HCT116 (cell line): ENCODE measurements around the gene RCOR2. TPM values are rescaled to one million over a fixed set of nuclear protein-coding genes. Genes with fewer than 3 reads are reported as not detected.

Experiments used
- ATAC-seq: fragments of 200-7000 bp; cut with Tn5 transposase; 2 replicates; pipeline ENCODE4 v1.9.1; 2020; ENCODE audit warnings: mild to moderate bottlenecking, moderate library complexity
- BruUV-seq: library from RNA; stranded (reverse); fragments of 400-500 nt; replicated peaks from 2 replicates; lab custom pipeline; 2021; lab: Mats Ljungman, UMichigan
- CTCF ChIA-PET: fragments of 300-600 bp; sonication (Branson Sonifier 250); formaldehyde crosslinking; loops from one replicate; lab custom pipeline; 2021; ENCODE audit warnings: antibody characterized with exemption; lab: Charles Lee
- POLR2A ChIA-PET: fragments of 300-600, 350-600 bp; sonication (Branson Sonifier 250); formaldehyde crosslinking; loops from one replicate; lab custom pipeline; 2021; ENCODE audit warnings: antibody characterized with exemption; lab: Charles Lee
- RAD21 ChIA-PET, 2 experiments: fragments of 300-600 bp; sonication (Branson Sonifier 250); formaldehyde crosslinking; loops; one replicate each; lab custom pipeline; 2023; ENCODE audit warnings: low total read pairs in 2 of 2; ENCODE audit not compliant: uncharacterized antibody in 2 of 2, unreplicated experiment in 2 of 2, low non-redundant PET in 1 of 2; lab: Charles Lee
- DNase-seq: peaks from one replicate; pipeline ENCODE4 v3.0.0-alpha.2; 2010; ENCODE audit warnings: low read depth, low spot score
- H2AFZ ChIP-seq: fragments of 200-600 bp; shearing (Covaris generic), sonication (generic); 2 replicates; pipeline ENCODE4 v1.6.1; 2017; ENCODE audit warnings: low read depth, mixed run types, mixed read lengths, antibody characterized with exemption, low read length; ENCODE audit not compliant: poor library complexity, severe bottlenecking
- H3K27ac ChIP-seq: 2 replicates; pipeline ENCODE4 v1.5.1; 2012; ENCODE audit warnings: low read depth, low read length
- H3K27me3 ChIP-seq: fragments of 200-600 bp; sonication (generic); 2 replicates; pipeline ENCODE4 v1.6.1; 2016; ENCODE audit warnings: mixed run types, low read length, mixed read lengths; ENCODE audit not compliant: insufficient read depth
- H3K36me3 ChIP-seq, 2 experiments: fragments of 200-500 bp in 1 of 2; fragments of 200-600 bp in 1 of 2; sonication (Bioruptor generic) in 1 of 2; sonication (generic) in 1 of 2; 2 replicates each; pipeline versions ENCODE4 v1.5.1 to v1.6.1; 2014 to 2016; ENCODE audit warnings: low read length in 2 of 2, inconsistent platforms in 1 of 2, mixed read lengths in 1 of 2, mixed run types in 1 of 2; ENCODE audit not compliant: insufficient read depth in 2 of 2, control insufficient read depth in 1 of 2
- H3K4me1 ChIP-seq, 2 experiments: fragments of 200-600 bp in 1 of 2; sonication (generic) in 1 of 2; 2 replicates each; pipeline versions ENCODE4 v1.5.1 to v1.6.1; 2012 to 2017; ENCODE audit warnings: low read length in 2 of 2, inconsistent platforms in 1 of 2, mild to moderate bottlenecking in 1 of 2, mixed read lengths in 1 of 2, mixed run types in 1 of 2, moderate library complexity in 1 of 2; ENCODE audit not compliant: insufficient read depth in 2 of 2, control insufficient read depth in 1 of 2
- H3K4me2 ChIP-seq: fragments of 200-600 bp; sonication (generic); 2 replicates; pipeline ENCODE4 v1.6.1; 2017; ENCODE audit warnings: mixed run types, low read length, mixed read lengths
- H3K4me3 ChIP-seq, 2 experiments: fragments of 200-600 bp in 1 of 2; sonication (generic) in 1 of 2; replicated peaks in 1 of 2; 2 replicates each; pipeline ENCODE4 v1.5.1; 2011 to 2016; ENCODE audit warnings: low read length in 2 of 2, control low read depth in 1 of 2, low read depth in 1 of 2, mild to moderate bottlenecking in 1 of 2, mixed read lengths in 1 of 2, mixed run types in 1 of 2
- H3K79me2 ChIP-seq: fragments of 200-600 bp; sonication (generic); 2 replicates; pipeline ENCODE4 v1.6.1; 2017; ENCODE audit warnings: mild to moderate bottlenecking, mixed run types, low read length, moderate library complexity, mixed read lengths; ENCODE audit not compliant: insufficient read depth
- H3K9ac ChIP-seq: fragments of 200-600 bp; sonication (generic); 2 replicates; pipeline ENCODE4 v1.6.1; 2016; ENCODE audit warnings: low read length, mixed read lengths
- H3K9me2 ChIP-seq: fragments of 200-600 bp; sonication (generic), shearing (Covaris generic); 2 replicates; pipeline ENCODE4 v1.6.1; 2017; ENCODE audit warnings: mixed run types, mild to moderate bottlenecking, moderate library complexity; ENCODE audit not compliant: insufficient read depth
- H3K9me3 ChIP-seq, 2 experiments: fragments of 200-500 bp in 1 of 2; fragments of 200-600 bp in 1 of 2; sonication (Bioruptor generic) in 1 of 2; sonication (generic) in 1 of 2; 2 replicates each; pipeline ENCODE4 v1.6.1; 2014 to 2017; ENCODE audit warnings: low read length in 2 of 2, mixed read lengths in 2 of 2, inconsistent platforms in 1 of 2, low read depth in 1 of 2, mild to moderate bottlenecking in 1 of 2, mixed run types in 1 of 2, moderate library complexity in 1 of 2; ENCODE audit not compliant: control insufficient read depth in 1 of 2, insufficient read depth in 1 of 2
- H4K20me1 ChIP-seq: fragments of 200-600 bp; sonication (generic), shearing (Covaris generic); 2 replicates; pipeline ENCODE4 v1.6.1; 2017; ENCODE audit warnings: mixed run types, mild to moderate bottlenecking, moderate library complexity; ENCODE audit not compliant: insufficient read depth
- ATF3 ChIP-seq: IDR thresholded peaks from 2 replicates; pipeline ENCODE4 v1.6.1; 2012
- EZH2 ChIP-seq: fragments of 200-600 bp; sonication (generic); IDR thresholded peaks from 2 replicates; pipeline ENCODE4 v1.6.1; 2017; ENCODE audit warnings: antibody characterized with exemption, mixed run types
- MAX ChIP-seq: IDR thresholded peaks from 2 replicates; pipeline ENCODE4 v1.6.1; 2012
- POLR2A ChIP-seq: IDR thresholded peaks from 2 replicates; pipeline ENCODE4 v1.7.0; 2011; ENCODE audit warnings: borderline replicate concordance; ENCODE audit not compliant: insufficient read depth, insufficient read length; ENCODE audit errors: extremely low read depth
- POLR2AphosphoS5 ChIP-seq: IDR thresholded peaks from 2 replicates; pipeline ENCODE4 v1.6.1; 2011; ENCODE audit warnings: mild to moderate bottlenecking, low read depth, low read length, moderate library complexity
- RAD21 ChIP-seq: IDR thresholded peaks from 2 replicates; pipeline ENCODE4 v1.6.1; 2012; ENCODE audit warnings: low read depth, mild to moderate bottlenecking
- SRF ChIP-seq: IDR thresholded peaks from 2 replicates; pipeline ENCODE4 v1.6.1; 2012; ENCODE audit warnings: low read depth
- YY1 ChIP-seq: IDR thresholded peaks from 2 replicates; pipeline ENCODE4 v1.6.1; 2011; ENCODE audit warnings: low read length, low read depth, moderate library complexity, mild to moderate bottlenecking; ENCODE audit not compliant: insufficient replicate concordance; ENCODE audit errors: extremely low read depth
- ZBTB33 ChIP-seq: IDR thresholded peaks from 2 replicates; pipeline ENCODE4 v1.6.1; 2011; ENCODE audit warnings: mild to moderate bottlenecking, low read length, moderate library complexity; ENCODE audit not compliant: insufficient replicate concordance; ENCODE audit errors: extremely low read depth
- ZNF274 ChIP-seq: fragments of 200-500 bp; sonication (Bioruptor generic); IDR thresholded peaks from 2 replicates; pipeline ENCODE4 v1.6.1; 2014; ENCODE audit warnings: mild to moderate bottlenecking, low read depth, low read length, inconsistent platforms
- intact Hi-C: fragments of 100-400 bp; cut with micrococcal nuclease; formaldehyde crosslinking; loops from 2 replicates; pipeline ENCODE4 v1.10.0; 2022
- total RNA-seq: library from RNA; stranded (reverse); gene quantifications from one replicate; pipeline ENCODE4 v1.2.1, GENCODE V29; 2021; ENCODE audit not compliant: unreplicated experiment

RCOR2 gene
- total RNA-seq, 1 experiment from 2014 or later, result 10.8 TPM

- no peak for ATAC-seq
- intact Hi-C loops, result loop anchor here (5.0 kb wide), 1 partner anchor 35 kb away; the partner anchor contains the start of gene MARK2
Observed at GRCh38 chr11:63872800-63873197, 44.2 kb downstream of the RCOR2 start.

More at GRCh38 chr11:63872800-63873197, 44.2 kb downstream of the RCOR2 start:
- BruUV-seq, result no TSS peak
- Histone ChIP-seq H4K20me1 (peaks cover 5% of the 10 kb centered on the region; the same call in 1 of the 2 replicates), H3K9ac (no peak overlapping the region), H3K79me2 (peaks cover 87% of the 10 kb centered on the region), H3K4me1 (peaks cover 7 to 26% of the 10 kb centered on the region in 2 experiments), H3K27me3 (no peaks in the 10 kb centered on the region), H3K27ac (no peak overlapping the region), H3K4me3 (no peak overlapping the region), H2AFZ (no peak overlapping the region), H3K9me2 (no peaks in the 10 kb centered on the region), H3K4me2 (no peak overlapping the region; the same call in 1 of the 2 replicates), H3K9me3 (no peaks in the 10 kb centered on the region), H3K36me3 (peaks cover 0 to 5% of the 10 kb centered on the region in 2 experiments; a peak in 1 of 4 replicates)
- POLR2A ChIA-PET, result interaction anchor here (1.2 kb wide), 1 partner anchor 35 kb away, joined by 3 read pairs; no protein-coding TSS in a partner anchor
- RAD21 ChIA-PET, result interaction anchor here in 1 of 2 experiments (1.4 kb wide), 1 partner anchor 36 kb away, joined by 3 read pairs; no protein-coding TSS in a partner anchor
- TF ChIP-seq POLR2AphosphoS5 (no peak), YY1 (no peak), ATF3 (no peak), EZH2 (no peak), ZBTB33 (no peak), ZNF274 (no peak), SRF (no peak), RAD21 (no peak), POLR2A (no peak), MAX (no peak)
- TF ChIP-seq, all 23 proteins: peak for 0
- no peak for DNase-seq
- CTCF ChIA-PET, result interaction anchor here (1.1 kb wide), 2 partner anchors 25 to 28 kb away, joined by 3 read pairs; no protein-coding TSS in a partner anchor
